OCI-LY7 (cell line): ENCODE measurements around the gene RBBP8NL. TPM values are rescaled to one million over a fixed set of nuclear protein-coding genes. Genes with fewer than 3 reads are reported as not detected.

ENCODE experiments used
- BruUV-seq: library from RNA; stranded (reverse); fragments of 400-500 nt; replicated peaks from 2 replicates; lab custom pipeline; 2021; lab: Mats Ljungman, UMichigan
- CTCF ChIA-PET: fragments of 300-600 bp; sonication (Branson Sonifier 250); formaldehyde crosslinking; loops from one replicate; lab custom pipeline; 2022; ENCODE audit warnings: antibody characterized with exemption; ENCODE audit not compliant: unreplicated experiment; lab: Charles Lee
- POLR2A ChIA-PET: fragments of 300-600 bp; sonication (Branson Sonifier 250); formaldehyde crosslinking; loops from one replicate; lab custom pipeline; 2022; ENCODE audit warnings: antibody characterized with exemption; lab: Charles Lee
- DNase-seq: peaks from one replicate; pipeline ENCODE4 v3.0.0-alpha.2; 2015; ENCODE audit warnings: low spot score
- H2AFZ ChIP-seq: fragments of 200-600 bp; sonication (generic), shearing (Covaris generic); 2 replicates; pipeline ENCODE4 v1.6.1; 2014; ENCODE audit warnings: mild to moderate bottlenecking, antibody characterized with exemption, low read length, moderate library complexity
- H3K27ac ChIP-seq: fragments of 200-600 bp; sonication (generic); 2 replicates; pipeline ENCODE4 v1.5.1; 2014; ENCODE audit warnings: mixed run types, low read depth, mild to moderate bottlenecking, moderate library complexity, low read length, inconsistent platforms; ENCODE audit not compliant: poor library complexity, severe bottlenecking
- H3K36me3 ChIP-seq: fragments of 200-600 bp; sonication (generic); 2 replicates; pipeline ENCODE4 v1.6.1; 2014; ENCODE audit warnings: mild to moderate bottlenecking, antibody characterized with exemption, low read length, moderate library complexity, mixed read lengths; ENCODE audit not compliant: insufficient read depth
- H3K4me1 ChIP-seq: fragments of 200-600 bp; sonication (generic); 2 replicates; pipeline ENCODE4 v1.5.1; 2014; ENCODE audit warnings: mild to moderate bottlenecking, low read length; ENCODE audit not compliant: insufficient read depth, poor library complexity, severe bottlenecking
- H3K4me2 ChIP-seq: fragments of 200-600 bp; sonication (generic); 2 replicates; pipeline ENCODE4 v1.6.1; 2014; ENCODE audit warnings: mild to moderate bottlenecking, low read length
- H3K4me3 ChIP-seq: fragments of 200-600 bp; sonication (generic); 2 replicates; pipeline ENCODE4 v1.5.1; 2014; ENCODE audit warnings: mild to moderate bottlenecking, low read depth, low read length; ENCODE audit not compliant: poor library complexity, severe bottlenecking
- H3K79me2 ChIP-seq: fragments of 200-600 bp; sonication (generic); 2 replicates; pipeline ENCODE4 v1.6.1; 2016; ENCODE audit warnings: low read depth, mild to moderate bottlenecking, low read length, moderate library complexity, mixed read lengths; ENCODE audit not compliant: insufficient read depth
- H3K9me2 ChIP-seq: fragments of 200-600 bp; sonication (generic); 2 replicates; pipeline ENCODE4 v1.6.1; 2016; ENCODE audit warnings: mild to moderate bottlenecking, low read length, mixed read lengths; ENCODE audit not compliant: insufficient read depth
- H3K9me3 ChIP-seq: fragments of 200-600 bp; sonication (generic); 2 replicates; pipeline ENCODE4 v1.6.1; 2014; ENCODE audit warnings: mild to moderate bottlenecking, mixed run types, low read length, mixed read lengths
- H4K20me1 ChIP-seq: fragments of 200-600 bp; sonication (generic); 2 replicates; pipeline ENCODE4 v1.6.1; 2014; ENCODE audit warnings: mild to moderate bottlenecking, antibody characterized with exemption, low read length, moderate library complexity, mixed read lengths; ENCODE audit not compliant: insufficient read depth
- EZH2phosphoT487 ChIP-seq: fragments of 200-600 bp; sonication (generic); IDR thresholded peaks from 2 replicates; pipeline ENCODE4 v1.6.1; 2018; ENCODE audit warnings: low read depth, borderline replicate concordance, mild to moderate bottlenecking, mixed run types, antibody characterized with exemption, low read length, moderate library complexity, mixed read lengths
- intact Hi-C: fragments of 100-400 bp; cut with micrococcal nuclease; formaldehyde crosslinking; loops from one replicate; pipeline ENCODE4 v1.10.0; 2022; ENCODE audit not compliant: unreplicated experiment
- total RNA-seq, 2 experiments: library from RNA; depleted of rRNA in 1 of 2; stranded (reverse); fragments of >200 nt in 1 of 2; shearing (Covaris generic) in 1 of 2; gene quantifications; 2 replicates each; pipeline ENCODE4 v1.2.3, GENCODE V29; 2014 to 2022
- TF ChIP-seq, protein P1 (sequence below): fragments of 200-600 bp; sonication (generic); conservative IDR thresholded peaks from 2 replicates; pipeline ENCODE4 v1.5.1; 2014; ENCODE audit warnings: mild to moderate bottlenecking, antibody characterized with exemption, low read length, moderate library complexity, mixed read lengths

RBBP8NL gene
- total RNA-seq, 2 experiments from 2014 or later: not detected

DNA sequence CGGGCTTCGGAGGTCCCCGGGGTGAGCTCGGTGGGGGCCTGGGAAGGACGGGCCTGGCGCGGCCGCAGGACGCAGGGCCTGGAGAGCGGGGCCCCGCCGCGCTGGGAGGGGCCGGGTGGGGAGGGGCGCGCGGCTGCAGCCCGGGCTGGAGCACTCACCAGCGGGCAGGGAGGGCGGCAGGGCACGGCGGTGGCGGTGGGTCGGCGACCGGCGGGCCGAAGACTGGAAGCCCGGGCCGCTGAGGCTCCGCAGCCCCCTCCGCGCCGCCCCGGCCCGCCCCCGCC lies 48.4 kb upstream of the RBBP8NL start, which contains the start of gene GATA5:
TSS of gene GATA5 (minus strand) at position 224 of the 284 bp plus-strand sequence. CDS start 474 bp downstream, outside the sequence.
- CTCF ChIA-PET: no interaction called here
- H2AFZ ChIP-seq: no peak within 1 kb of the TSS
- TF ChIP-seq EZH2phosphoT487: no peak
- TF ChIP-seq, protein P1, sequence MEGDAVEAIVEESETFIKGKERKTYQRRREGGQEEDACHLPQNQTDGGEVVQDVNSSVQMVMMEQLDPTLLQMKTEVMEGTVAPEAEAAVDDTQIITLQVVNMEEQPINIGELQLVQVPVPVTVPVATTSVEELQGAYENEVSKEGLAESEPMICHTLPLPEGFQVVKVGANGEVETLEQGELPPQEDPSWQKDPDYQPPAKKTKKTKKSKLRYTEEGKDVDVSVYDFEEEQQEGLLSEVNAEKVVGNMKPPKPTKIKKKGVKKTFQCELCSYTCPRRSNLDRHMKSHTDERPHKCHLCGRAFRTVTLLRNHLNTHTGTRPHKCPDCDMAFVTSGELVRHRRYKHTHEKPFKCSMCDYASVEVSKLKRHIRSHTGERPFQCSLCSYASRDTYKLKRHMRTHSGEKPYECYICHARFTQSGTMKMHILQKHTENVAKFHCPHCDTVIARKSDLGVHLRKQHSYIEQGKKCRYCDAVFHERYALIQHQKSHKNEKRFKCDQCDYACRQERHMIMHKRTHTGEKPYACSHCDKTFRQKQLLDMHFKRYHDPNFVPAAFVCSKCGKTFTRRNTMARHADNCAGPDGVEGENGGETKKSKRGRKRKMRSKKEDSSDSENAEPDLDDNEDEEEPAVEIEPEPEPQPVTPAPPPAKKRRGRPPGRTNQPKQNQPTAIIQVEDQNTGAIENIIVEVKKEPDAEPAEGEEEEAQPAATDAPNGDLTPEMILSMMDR: no peak

DNA sequence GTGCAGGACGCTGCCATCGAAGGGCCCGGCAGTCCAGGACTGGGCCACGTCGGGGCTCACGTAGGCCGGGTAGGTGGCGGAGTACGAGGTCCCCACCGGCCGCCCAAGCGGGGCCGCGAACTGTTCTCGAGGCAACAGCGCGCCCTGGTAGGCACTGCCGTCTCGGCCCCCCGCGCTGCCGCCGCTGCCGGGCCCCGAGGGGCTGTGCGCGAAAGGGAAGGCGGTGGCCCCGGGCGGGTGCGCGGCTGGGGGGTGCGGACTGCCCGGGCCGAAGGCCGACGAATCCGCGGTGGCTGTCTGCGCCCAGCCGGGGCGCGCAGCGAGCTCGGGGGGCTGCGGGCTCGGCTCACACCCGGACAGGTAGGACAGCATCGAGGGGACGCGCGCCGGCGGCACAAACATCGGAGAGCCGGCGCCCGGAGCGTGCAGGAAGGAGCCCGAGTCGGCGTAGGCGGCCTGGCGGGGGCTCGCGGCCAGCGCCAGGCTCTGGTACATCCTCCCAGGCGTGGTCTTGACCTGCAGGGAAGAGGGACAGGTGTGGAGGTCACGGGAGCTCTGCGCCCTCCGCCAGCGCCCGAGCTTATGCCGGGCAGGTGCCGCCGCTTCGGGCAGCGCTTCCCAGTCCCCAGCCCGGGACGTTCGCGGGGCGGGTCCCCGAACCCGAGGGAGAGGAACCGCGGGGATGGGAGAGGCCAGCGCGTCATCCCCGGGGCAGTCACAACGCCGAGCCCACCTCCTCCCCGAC lies 47.9 kb upstream of the RBBP8NL start:
- TF ChIP-seq EZH2phosphoT487: no peak
- TF ChIP-seq, protein P1: no peak
- intact Hi-C loops: no loop called here
- no peak overlapping the region for H2AFZ ChIP-seq
- no peak overlapping the region for H3K4me2 ChIP-seq
- POLR2A ChIA-PET: no interaction called here
- H3K4me1 ChIP-seq: no peaks in the 10 kb centered on the region
- no peak overlapping the region for H3K4me3 ChIP-seq
- H3K79me2 ChIP-seq: no peaks in the 10 kb centered on the region
- CTCF ChIA-PET: no interaction called here
- H4K20me1 ChIP-seq: no peaks in the 10 kb centered on the region
- DNase-seq: no peak
- H3K27ac ChIP-seq: no peak overlapping the region
- H3K36me3 ChIP-seq: no peaks in the 10 kb centered on the region
- H3K9me2 ChIP-seq: no peaks in the 10 kb centered on the region
- BruUV-seq: no TSS peak
- no peaks in the 10 kb centered on the region for H3K9me3 ChIP-seq

More for the DNA sequence above, 48.4 kb upstream of the RBBP8NL start, which contains the start of gene GATA5:
- Histone ChIP-seq H3K9me2 (no peaks in the 10 kb centered on the region), H3K4me3 (no peak within 1 kb of the TSS), H4K20me1 (no peaks in the 10 kb centered on the region), H3K9me3 (no peaks in the 10 kb centered on the region), H3K79me2 (no peaks in the 10 kb centered on the region), H3K4me1 (no peaks in the 10 kb centered on the region), H3K4me2 (no peak within 1 kb of the TSS), H3K36me3 (no peaks in the 10 kb centered on the region), H3K27ac (no peak within 1 kb of the TSS)
- DNase-seq: no peak
- intact Hi-C loops: no loop called here
- no TSS peak for BruUV-seq
- POLR2A ChIA-PET: no interaction called here

DNA sequence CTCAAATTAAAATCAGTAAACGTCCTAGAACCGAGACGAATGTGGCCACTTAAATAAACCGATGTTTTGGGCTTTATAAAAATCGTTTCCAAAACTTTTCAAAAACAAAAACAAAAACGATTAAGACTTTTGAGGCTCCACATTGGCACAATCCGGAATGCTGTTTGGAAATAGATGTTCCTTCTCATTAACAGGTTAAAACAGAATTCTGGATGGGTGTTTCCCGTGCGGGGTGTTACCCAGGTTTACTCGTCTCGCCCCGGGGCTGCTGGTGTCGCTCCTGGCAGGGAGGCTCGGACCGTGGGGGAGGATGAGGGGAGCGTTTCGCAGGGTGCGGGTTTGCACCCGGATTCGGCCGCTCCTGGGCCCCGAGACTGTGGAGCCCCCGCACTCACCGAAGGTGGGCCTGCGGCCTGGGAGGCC lies 47.3 kb upstream of the RBBP8NL start:
- Histone ChIP-seq H3K79me2 (no peaks in the 10 kb centered on the region), H3K9me2 (no peaks in the 10 kb centered on the region), H3K27ac (no peak overlapping the region), H3K4me2 (no peak overlapping the region), H4K20me1 (no peaks in the 10 kb centered on the region), H3K36me3 (no peaks in the 10 kb centered on the region), H3K9me3 (no peaks in the 10 kb centered on the region), H2AFZ (no peak overlapping the region), H3K4me1 (no peaks in the 10 kb centered on the region), H3K4me3 (no peak overlapping the region)
- ChIA-PET CTCF (no interaction called here), POLR2A (no interaction called here)
- intact Hi-C loops: no loop called here
- no TSS peak for BruUV-seq
- TF ChIP-seq EZH2phosphoT487: no peak
- TF ChIP-seq, protein P1: no peak
- no peak for DNase-seq
